ENCODE data around the gene TMEM132D. TPM values are rescaled to one million over a fixed set of nuclear protein-coding genes. Genes with fewer than 3 reads are reported as not detected.

The TMEM132D gene
- total RNA-seq, 1 donor from 2014 or later = 0.18 TPM

DNA sequence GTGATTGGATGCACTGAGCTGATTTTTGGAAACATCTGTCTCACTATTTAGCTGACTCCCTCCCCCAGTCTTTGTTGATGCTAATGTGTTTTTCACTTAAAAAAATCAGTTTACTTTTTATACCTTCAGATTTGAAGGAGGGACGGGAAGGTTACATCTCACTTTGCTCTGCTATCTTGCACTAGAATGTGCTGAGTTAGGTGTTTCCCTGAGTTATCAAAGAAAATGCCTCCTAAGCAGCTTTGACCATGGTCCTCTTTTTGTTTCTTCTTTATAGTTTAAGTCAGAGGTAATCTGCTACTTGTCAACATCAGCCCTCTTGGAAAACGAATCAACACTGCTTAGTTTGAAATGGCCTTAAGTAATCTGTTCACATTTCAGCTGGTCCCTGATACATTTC, 222.0 kb downstream of the TMEM132D start:
- ATAC-seq (no peak), DNase-seq (ENCODE audit: low spot score) (no peak)
- intact Hi-C loops (cut with DNase I) = no loop called here

DNA sequence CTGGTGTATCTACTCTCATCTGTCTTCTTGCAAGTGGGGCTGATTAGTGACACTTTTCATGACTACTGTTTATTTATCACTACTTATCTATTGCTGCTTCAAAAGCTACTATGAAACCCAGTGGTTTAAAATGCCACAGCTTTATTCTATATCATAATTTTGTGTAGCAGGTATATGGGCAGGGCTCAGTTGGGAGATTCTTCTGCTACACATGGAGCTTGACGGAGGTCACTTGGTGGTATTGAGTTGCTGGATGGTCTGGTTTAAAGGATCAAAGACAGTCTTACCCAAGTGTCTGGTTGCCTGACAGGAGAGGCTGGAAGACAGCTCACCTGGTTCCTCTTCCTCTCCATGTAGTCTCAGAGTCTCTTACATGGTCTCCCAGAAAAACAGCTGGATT, 222.7 kb downstream of the TMEM132D start:
- intact Hi-C loops (cut with DNase I) = no loop called here
- ATAC-seq (no peak), DNase-seq (ENCODE audit: low spot score) (no peak)

DNA sequence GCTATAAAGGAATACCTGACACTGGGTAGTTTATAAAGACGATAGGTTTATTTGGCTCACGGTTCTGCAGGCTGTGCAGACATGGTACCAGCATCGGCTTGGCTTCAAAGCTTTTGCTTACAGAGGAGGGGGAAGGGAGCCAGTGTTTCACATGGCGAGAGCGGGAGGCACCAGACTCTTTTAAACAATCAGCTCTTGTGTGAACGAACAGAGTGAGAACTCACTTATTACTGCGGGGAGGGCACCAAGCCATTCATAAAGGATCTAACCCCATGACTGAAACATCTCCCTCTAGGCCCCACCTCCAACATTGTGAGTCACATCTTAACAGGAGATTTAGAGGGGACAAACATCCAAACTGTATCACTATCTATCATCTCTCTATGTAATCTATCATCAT, 227.4 kb downstream of the TMEM132D start:
- intact Hi-C loops (cut with DNase I) = no loop called here
- ATAC-seq (no peak), DNase-seq (ENCODE audit: low spot score) (no peak)

DNA sequence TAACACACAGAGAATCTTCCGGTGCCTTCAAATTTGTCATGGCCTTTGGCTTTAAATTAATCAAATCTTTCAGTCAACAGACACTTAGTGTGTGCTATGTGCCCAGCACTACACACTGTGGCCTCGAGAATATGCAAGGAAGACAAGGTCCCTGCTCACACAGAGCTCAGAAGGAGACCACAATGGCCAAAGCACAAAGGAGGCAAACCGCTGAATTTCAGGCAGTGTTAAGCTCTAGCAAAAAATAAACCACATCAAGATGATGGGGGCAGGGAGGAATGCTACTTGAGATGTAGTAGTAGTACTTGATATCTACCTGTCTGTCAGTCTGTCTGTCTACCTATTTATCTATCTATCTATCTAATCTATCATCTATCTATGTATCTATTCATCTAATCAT, 227.9 kb downstream of the TMEM132D start:
- DNase-seq (ENCODE audit: low spot score) (no peak), ATAC-seq (no peak)
- intact Hi-C loops (cut with DNase I) = no loop called here

DNA sequence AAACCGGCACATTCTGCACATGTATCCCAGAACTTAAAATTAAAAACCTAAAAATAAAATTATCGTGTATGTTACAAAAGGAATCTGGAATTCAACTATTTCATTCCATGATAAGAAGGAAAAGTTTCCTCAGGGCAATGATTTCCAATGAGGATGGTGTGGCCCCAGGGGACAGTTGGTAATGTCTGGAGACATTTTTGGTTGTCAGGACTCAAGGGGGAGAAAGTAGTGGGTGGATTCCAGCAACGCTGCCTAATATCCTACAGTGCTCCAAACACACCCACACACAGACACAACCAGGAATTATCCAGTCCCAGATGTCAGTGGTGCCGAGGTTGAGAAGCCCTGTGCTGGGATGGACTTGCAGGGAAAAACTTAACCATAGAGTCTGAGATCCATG, 228.3 kb downstream of the TMEM132D start:
- ATAC-seq = no peak
- DNase-seq (ENCODE audit: low spot score) = no peak
- intact Hi-C loops (cut with DNase I) = no loop called here

DNA sequence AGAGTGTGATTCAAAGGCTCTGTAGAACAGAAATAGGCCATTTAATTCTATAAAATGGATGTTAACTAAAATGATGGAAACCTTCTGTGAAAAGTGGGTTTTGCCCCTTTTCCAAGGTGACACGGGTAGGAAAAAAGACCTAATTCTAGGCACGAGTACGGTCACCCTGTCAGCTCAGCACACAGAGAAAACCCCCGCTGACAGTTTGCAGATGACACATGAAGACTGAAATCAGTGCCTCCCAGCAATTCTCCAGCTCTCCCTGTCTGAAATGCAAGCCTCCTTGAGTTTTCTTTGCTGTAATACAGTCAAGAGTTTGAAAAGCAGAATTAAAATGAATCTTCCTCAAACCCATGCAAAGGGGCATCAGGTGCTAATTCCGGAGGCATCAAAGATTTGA, 230.0 kb downstream of the TMEM132D start:
- ATAC-seq (no peak), DNase-seq (ENCODE audit: low spot score) (no peak)
- intact Hi-C loops (cut with DNase I) = no loop called here

DNA sequence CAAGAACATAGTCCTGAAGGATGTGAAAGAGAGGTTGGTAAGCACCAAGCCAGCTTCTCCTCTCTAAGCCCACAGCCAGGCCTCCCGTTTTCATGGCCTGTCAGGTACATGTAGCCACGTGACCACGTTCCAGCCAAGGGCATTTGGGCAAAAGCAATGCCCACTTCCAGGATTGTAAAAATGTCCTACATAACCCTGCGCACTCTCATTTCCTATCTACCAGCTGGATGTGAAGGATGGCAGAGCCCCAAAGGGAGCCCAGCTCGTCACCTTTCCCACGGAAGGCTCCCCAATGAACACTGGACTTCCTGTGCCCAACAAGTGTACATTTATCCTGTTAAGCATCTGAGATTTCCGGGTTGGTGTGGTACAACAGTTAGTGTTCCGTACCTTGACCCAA, 231.7 kb downstream of the TMEM132D start:
- ATAC-seq (no peak), DNase-seq (ENCODE audit: low spot score) (no peak)
- intact Hi-C loops (cut with DNase I) = no loop called here

DNA sequence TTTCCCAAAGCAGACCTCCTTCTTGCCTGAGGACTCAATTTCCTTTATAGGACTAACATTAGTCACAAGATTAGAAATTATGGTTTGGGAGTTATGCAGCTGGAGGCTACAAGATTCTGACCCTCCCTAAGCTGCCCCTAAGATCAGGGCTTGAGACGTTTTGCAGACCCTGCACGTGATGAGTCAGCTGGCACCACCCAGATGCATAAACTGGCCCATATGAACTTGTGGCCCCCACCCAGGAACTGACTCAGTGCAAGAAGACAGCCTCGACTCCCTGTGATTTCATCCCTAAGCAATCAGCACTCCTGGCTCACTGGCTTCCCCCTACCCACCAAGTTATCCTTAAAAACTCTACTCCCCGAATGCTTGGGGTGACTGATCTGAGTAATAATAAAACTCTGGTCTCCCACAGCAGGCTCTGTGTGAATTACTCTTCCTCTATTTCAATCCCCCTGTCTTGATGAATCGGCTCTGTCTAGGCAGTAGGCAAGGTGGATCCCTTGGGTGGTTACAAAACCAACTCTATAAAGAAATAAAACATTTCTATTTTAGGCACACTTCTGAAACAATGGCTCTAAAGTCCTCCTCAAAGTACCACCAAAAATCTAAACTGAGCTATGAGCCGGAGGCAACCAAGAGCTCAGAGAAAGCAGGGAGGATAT, 233.4 kb downstream of the TMEM132D start:
- no peak for DNase-seq (ENCODE audit: low spot score)
- ATAC-seq = no peak
- intact Hi-C loops (cut with DNase I) = no loop called here

DNA sequence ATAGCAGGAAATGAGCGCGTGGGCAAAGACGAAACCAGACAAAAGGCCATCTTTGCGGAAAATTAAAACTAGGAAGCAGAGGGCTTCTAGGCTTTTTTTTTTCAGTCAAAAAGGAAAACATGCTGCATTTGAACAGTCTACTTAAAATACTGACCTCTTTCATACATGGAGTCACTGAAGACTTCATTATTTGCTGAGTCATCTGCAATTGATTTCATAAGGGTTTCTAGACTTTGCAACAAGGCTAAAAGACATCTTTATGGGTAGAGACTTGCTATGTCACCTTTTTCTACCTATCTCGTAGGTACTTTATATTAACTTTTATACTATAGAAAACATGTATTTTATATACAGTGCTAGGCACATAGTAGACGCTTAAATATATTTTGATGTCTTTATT, 238.4 kb downstream of the TMEM132D start:
- DNase-seq (ENCODE audit: low spot score) = no peak
- intact Hi-C loops (cut with DNase I) = no loop called here
- ATAC-seq = no peak

DNA sequence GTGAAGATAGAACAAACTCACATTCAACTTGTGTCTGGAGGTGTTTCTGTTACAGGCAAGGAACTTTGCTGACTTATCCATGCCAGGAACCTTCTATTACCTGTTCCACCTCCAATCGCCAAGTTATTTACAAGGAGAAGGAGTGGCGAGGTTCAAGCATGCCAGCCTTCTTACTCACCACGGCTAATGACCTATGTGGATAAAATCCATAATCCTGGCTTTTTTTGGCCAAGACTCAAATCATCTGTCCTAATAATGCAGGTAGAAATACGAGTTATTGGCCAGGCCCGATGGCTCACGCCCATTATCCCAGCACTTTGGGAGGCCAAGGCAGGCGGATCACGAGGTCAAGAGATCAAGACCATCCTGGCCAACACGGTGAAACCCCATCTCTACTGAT, 241.6 kb downstream of the TMEM132D start:
- intact Hi-C loops (cut with DNase I) = no loop called here
- ATAC-seq (no peak), DNase-seq (ENCODE audit: low spot score) (no peak)

DNA sequence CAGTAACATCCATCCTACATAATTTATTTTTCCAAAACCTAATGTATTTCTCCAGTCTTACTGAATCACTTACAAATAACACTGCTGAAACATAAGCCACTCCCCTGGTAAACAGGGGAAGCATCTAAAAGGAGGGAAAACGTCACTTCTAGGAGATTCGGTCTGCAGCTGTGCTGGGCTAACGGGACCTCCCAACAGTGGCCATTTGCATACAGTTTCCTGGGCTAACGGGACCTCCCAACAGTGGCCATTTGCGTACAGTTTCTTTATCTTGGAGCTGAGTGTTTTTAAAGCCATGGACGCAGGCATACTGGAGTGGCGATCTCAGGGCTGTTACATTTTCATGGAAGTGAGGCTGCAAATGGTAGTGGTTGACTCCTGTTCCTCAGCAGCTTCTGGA, 242.9 kb downstream of the TMEM132D start:
- DNase-seq (ENCODE audit: low spot score) (no peak), ATAC-seq (no peak)
- intact Hi-C loops (cut with DNase I) = no loop called here

DNA sequence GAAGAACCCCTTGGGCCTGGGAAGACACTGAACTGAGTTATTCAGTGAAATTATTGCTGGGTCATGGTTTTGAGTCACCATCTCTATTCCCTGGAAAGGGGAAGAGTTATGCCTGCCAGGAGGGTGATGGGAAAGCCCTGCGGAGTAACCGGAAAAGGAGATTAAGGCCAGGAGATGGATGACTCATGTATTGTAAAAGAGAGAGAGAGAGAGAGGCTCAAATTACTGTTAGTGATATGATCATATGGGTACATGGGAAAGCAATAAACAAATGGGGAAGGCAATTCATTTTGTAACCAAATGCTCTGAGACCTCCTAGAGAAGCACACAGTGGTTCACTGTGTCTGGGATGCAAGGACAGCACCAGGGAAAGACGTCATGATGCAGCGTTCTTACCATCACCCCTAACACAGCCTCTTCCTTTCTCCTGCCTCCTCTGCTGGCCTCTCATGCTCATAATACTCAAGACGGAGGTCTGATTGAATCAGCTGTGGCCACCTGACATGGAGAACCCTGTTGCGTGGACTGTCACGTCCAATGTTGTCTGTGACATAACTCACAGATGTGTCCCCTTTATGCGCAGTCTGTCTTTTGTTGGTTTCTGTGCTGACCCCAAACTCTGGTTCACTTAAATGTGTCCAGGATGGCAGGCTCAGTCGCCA, 243.7 kb downstream of the TMEM132D start:
- DNase-seq (ENCODE audit: low spot score) (no peak), ATAC-seq (no peak)
- intact Hi-C loops (cut with DNase I) = no loop called here

DNA sequence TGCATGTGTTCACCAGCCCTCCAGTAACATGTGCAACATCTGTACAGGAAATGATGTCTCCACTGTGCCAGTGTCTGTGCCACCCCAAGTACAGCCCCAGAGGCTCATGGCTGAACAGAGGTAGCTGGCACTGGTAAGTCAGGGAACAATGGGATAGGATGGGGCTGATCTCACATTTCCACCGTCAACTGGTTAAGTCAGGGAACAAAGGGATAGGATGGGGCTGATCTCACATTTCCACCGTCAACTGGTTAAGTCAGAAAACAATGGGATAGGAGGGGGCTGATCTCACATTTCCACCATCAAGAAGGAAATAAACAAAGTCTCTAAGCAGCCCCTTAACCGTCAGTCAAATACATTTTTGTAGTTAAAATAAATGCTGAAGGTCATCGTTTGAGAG, 246.6 kb downstream of the TMEM132D start:
- ATAC-seq (no peak), DNase-seq (ENCODE audit: low spot score) (no peak)
- intact Hi-C loops (cut with DNase I) = no loop called here

DNA sequence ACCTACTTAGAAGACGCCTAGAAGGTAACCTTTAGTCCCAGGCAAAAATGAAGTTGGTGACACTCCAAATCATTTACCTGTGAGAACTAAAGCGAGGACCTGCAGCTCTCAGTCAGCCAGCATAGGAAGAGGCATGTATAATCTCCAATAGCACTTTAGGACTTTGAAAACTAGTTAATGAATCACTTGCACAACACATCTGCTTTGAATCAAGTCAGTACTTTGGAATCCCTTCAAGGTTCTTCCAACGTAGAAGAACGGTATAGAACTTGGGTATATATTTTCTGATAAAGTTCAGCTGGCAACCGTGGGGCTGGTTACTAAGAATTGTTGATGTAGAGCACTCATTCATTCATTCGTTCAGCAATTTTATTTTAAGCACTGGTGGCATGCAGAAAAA, 251.9 kb downstream of the TMEM132D start:
- intact Hi-C loops (cut with DNase I) = no loop called here
- no peak for ATAC-seq
- no peak for DNase-seq (ENCODE audit: low spot score)

DNA sequence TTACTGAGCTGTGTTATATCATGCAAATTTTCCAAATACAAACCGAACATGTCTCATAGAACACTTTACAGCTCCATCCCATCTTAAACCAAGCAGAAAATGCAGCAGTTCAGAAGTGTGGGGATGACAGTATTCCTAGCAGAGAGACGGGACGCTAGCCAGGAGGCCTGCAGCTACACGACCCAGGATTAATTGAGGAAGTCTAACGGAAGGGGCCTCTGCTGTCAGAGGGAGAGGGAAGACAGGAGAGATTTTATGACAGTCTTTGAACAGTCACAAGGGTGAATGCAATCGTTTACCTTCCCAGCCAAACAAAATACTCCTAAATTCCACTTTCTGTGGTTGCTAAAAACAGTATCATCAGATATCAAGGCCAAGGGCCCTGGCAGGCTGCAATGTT, 261.9 kb downstream of the TMEM132D start:
- intact Hi-C loops (cut with DNase I) = no loop called here
- peak; percentile 39 for ATAC-seq

DNA sequence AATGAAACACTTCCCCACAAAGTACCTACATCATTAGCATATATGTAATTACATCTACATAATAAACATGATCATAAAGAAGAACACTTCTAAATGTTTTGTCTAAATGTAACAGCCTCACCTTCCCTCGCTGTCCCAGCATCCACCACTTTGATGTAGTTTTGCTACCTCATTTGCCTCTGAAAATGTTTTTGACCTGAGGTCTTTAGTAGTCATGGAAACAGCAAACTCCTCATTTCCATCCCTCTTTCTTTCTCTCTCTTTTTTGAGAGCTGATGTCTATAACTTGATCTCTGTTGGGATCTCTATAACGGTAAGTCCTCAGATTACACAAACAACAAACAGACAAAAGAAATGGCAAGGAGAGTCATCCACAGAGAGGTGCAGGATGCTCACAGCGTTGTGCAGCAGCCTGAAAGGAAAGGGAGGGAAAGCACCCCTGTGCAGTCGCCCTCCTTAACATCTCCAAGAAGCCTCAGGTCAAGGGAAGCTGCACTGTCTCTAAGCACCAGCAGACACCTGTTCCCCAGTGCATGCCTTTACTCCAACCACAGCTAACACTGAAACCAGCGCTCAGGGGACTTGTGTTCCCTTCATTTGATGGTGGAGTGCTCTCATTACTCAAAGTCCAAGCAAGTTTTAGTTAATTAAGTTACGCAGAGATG, 268.7 kb downstream of the TMEM132D start:
- DNase-seq (ENCODE audit: low spot score) (no peak), ATAC-seq (no peak)
- intact Hi-C loops (cut with DNase I) = no loop called here

More for the DNA sequence above, 261.9 kb downstream of the TMEM132D start:
- no peak for DNase-seq (ENCODE audit: low spot score)

DNA sequence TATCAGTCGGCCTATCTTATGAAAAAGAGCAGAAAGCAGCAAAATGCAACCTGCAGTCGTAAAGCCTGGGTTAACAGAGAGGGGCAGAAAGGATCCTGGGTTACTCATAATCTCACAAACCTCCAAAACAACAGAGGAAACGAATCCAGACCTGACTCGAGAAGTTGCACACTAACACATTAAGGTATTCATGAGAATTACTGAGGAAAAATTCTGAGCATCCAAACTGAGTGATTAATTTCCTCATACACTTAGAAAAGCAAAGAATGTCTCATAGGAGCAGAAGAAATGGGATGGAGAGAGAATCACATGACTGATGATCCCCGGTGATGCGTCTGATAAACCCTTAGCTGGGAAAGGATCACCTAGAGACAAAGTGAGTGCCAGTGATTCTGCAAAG, 272.5 kb downstream of the TMEM132D start:
- ATAC-seq (no peak), DNase-seq (ENCODE audit: low spot score) (no peak)
- intact Hi-C loops (cut with DNase I) = no loop called here

DNA sequence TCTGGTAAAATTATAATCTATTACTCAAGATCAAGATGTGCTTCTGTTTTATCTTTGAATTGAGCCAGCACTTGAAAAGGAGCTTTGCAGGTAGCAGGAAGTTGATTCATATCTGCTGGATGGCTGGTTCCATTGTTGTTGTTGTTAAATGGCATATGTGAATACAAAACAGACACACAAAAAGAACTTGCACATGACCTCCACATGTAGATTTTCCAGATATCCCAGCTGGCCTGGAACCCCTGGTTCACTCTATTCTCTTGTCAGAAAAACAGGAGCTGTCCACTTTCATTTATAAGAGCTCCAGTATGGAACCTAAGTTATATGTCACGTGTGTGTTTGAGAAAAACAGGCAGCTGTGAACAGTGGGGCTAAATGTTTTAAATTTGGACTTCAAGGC, 273.9 kb downstream of the TMEM132D start:
- intact Hi-C loops (cut with DNase I) = no loop called here
- DNase-seq (ENCODE audit: low spot score) = no peak
- ATAC-seq = no peak

DNA sequence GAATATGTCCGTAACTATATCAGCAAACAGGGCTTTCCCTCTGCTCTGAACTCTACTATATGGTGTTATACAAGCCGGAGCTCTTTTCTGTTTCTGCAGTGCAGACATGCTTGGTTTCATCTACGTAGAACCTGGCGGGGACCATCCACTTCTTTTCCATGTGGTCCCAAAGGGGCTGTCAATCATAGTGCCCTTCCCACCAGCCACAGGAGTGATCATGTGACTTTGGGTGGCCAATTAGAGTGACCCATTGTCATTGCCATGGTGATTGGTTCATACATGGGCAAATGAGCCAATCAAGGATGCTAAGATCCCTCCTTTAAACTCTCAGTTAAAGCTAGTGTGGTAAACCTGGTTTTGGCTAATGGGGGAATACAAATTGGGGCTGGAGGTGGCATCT, 281.3 kb downstream of the TMEM132D start:
- DNase-seq (ENCODE audit: low spot score) (no peak), ATAC-seq (no peak)
- intact Hi-C loops (cut with DNase I) = no loop called here

DNA sequence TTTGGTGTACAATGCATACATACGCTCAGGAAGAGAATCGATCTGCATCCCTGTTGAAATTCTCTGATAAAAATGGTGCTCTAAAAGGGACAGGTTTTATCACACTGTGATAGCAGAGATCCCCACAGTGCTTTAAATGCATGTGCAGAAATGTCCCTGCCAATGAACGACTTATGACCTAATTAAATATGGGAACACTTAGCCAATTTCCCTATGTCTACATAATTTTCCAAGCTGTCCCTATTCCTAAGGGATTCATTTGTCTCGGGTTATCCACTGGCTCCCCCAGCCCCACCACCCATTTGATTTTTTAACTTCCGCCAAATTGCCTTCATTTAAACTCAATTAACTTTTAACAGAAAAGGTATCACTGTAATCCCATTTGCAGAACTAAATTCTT, 284.6 kb downstream of the TMEM132D start:
- intact Hi-C loops (cut with DNase I) = no loop called here
- ATAC-seq (no peak), DNase-seq (ENCODE audit: low spot score) (no peak)

DNA sequence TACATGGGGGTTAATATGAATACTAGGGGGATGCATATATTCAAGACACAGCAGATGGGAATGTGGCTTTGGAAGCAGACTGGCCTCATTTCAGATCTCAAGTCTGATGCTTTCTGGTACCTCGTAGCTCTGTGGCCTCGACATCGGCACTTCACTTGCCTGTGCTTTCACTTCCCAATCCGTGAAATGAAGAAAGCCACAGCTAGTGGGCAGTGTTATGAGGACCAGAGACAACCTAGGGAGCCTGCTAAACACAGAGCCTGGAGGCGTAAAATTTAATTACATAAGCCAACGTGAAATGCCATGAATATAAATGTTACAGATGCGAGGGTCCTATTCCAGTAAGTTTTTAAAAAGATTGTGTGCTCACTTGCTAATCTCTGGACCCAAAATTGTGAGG, 286.0 kb downstream of the TMEM132D start:
- ATAC-seq = no peak
- no peak for DNase-seq (ENCODE audit: low spot score)
- intact Hi-C loops (cut with DNase I) = no loop called here

Measured in sciatic nerve (tissue), 2 donors.